RPMI8226 (cell line): ENCODE data around the gene MRPL33.

Experiments used
- DNase-seq: peaks from one replicate; pipeline ENCODE4 v3.0.0-alpha.2; 2015

The MRPL33 gene

GRCh38 chr2:27810455-27810854 is 38.9 kb downstream of the MRPL33 start:
- DNase-seq: no peak

GRCh38 chr2:27811768-27812167 is 40.2 kb downstream of the MRPL33 start:
- DNase-seq: no peak

GRCh38 chr2:27814758-27815157 is 43.2 kb downstream of the MRPL33 start:
- no peak for DNase-seq

GRCh38 chr2:27815860-27816438 is 44.4 kb downstream of the MRPL33 start:
- no peak for DNase-seq

- no peak for DNase-seq
Measured at GRCh38 chr2:27822049-27822448, 50.5 kb downstream of the MRPL33 start.

- DNase-seq: no peak
Measured at GRCh38 chr2:27823135-27823534, 51.6 kb downstream of the MRPL33 start.

GRCh38 chr2:27823569-27823968 is 52.0 kb downstream of the MRPL33 start:
- DNase-seq: no peak

GRCh38 chr2:27824401-27824800 is 52.9 kb downstream of the MRPL33 start:
- DNase-seq: no peak

GRCh38 chr2:27828305-27828704 is 56.8 kb downstream of the MRPL33 start:
- DNase-seq: no peak
